Endothelial cell (in vitro differentiated cells): ENCODE measurements around the gene ARMC5. TPM values are rescaled to one million over a fixed set of nuclear protein-coding genes. Genes with fewer than 3 reads are reported as not detected.

Experiments used
- DNase-seq: peaks from one replicate; pipeline ENCODE4 v3.0.0; 2021; ENCODE audit warnings: low spot score
- H3K27ac Mint-ChIP-seq: one replicate; pipeline ENCODE4 v1.8.0; 2021; ENCODE audit warnings: mixed read lengths, inconsistent platforms; ENCODE audit not compliant: unreplicated experiment
- H3K27me3 Mint-ChIP-seq: one replicate; pipeline ENCODE4 v1.8.0; 2021; ENCODE audit warnings: mild to moderate bottlenecking, moderate library complexity, mixed read lengths, inconsistent platforms; ENCODE audit not compliant: unreplicated experiment
- H3K36me3 Mint-ChIP-seq: one replicate; pipeline ENCODE4 v1.8.0; 2021; ENCODE audit warnings: mild to moderate bottlenecking, low read depth, mixed read lengths, inconsistent platforms; ENCODE audit not compliant: unreplicated experiment
- H3K4me1 Mint-ChIP-seq: one replicate; pipeline ENCODE4 v1.8.0; 2021; ENCODE audit warnings: mild to moderate bottlenecking, mixed read lengths, inconsistent platforms; ENCODE audit not compliant: unreplicated experiment
- H3K4me3 Mint-ChIP-seq: one replicate; pipeline ENCODE4 v1.8.0; 2021; ENCODE audit warnings: mild to moderate bottlenecking, mixed read lengths, inconsistent platforms; ENCODE audit not compliant: unreplicated experiment
- H3K9me3 Mint-ChIP-seq: one replicate; pipeline ENCODE4 v1.8.0; 2021; ENCODE audit warnings: mixed read lengths, inconsistent platforms; ENCODE audit not compliant: unreplicated experiment
- CTCF ChIP-seq: fragments of 200-600 bp; sonication (generic); IDR thresholded peaks from one replicate; pipeline ENCODE4 v1.5.0; 2021; ENCODE audit warnings: antibody characterized with exemption; ENCODE audit not compliant: unreplicated experiment
- total RNA-seq: library from RNA; stranded (reverse); fragmentation: NEBNext Ultra II Directional; extraction: Animal tissue kit (Norgen Biotek cat#: 25700); gene quantifications from one replicate; pipeline ENCODE4 v1.2.1, GENCODE V29; 2021; ENCODE audit not compliant: unreplicated experiment

The ARMC5 gene
- total RNA-seq, 1 donor from 2014 or later: 15.9 TPM

GRCh38 chr16:31505483-31505882 is 46.2 kb downstream of the ARMC5 start:
- H3K27ac Mint-ChIP-seq: peak overlapping the region; percentile 58
- H3K4me1 Mint-ChIP-seq: peaks cover 37% of the 10 kb centered on the region
- peak overlapping the region; percentile 33 for H3K4me3 Mint-ChIP-seq
- H3K27me3 Mint-ChIP-seq: peaks cover 7% of the 10 kb centered on the region
- no peak for TF ChIP-seq CTCF
- no peaks in the 10 kb centered on the region for H3K9me3 Mint-ChIP-seq
- DNase-seq: no peak
- no peaks in the 10 kb centered on the region for H3K36me3 Mint-ChIP-seq

GRCh38 chr16:31507617-31507928 is 48.3 kb downstream of the ARMC5 start:
- no peak for TF ChIP-seq CTCF
- H3K4me1 Mint-ChIP-seq: peaks cover 37% of the 10 kb centered on the region
- H3K4me3 Mint-ChIP-seq: peak overlapping the region; percentile 93
- DNase-seq: no peak
- peaks cover 7% of the 10 kb centered on the region for H3K27me3 Mint-ChIP-seq
- peak overlapping the region; percentile 39 for H3K27ac Mint-ChIP-seq
- no peaks in the 10 kb centered on the region for H3K36me3 Mint-ChIP-seq
- no peaks in the 10 kb centered on the region for H3K9me3 Mint-ChIP-seq

- no peak for TF ChIP-seq CTCF
- Mint-ChIP-seq H3K27me3 (peaks cover 7% of the 10 kb centered on the region), H3K4me1 (peaks cover 37% of the 10 kb centered on the region), H3K4me3 (peak within 1 kb of the TSS; percentile 93), H3K36me3 (no peaks in the 10 kb centered on the region), H3K9me3 (no peaks in the 10 kb centered on the region), H3K27ac (peak within 1 kb of the TSS; percentile 97)
- peak; percentile 83 for DNase-seq
These were observed 48.8 kb downstream of the ARMC5 start, which contains the start of gene RUSF1 for GRCh38 chr16:31507929-31508705. RUSF1 (minus strand) TSS chr16:31508391; CDS start chr16:31508373, 18 bp downstream.

GRCh38 chr16:31508706-31509195 is 49.5 kb downstream of the ARMC5 start:
- Mint-ChIP-seq H3K36me3 (no peaks in the 10 kb centered on the region), H3K27ac (peak overlapping the region; percentile 97), H3K9me3 (no peaks in the 10 kb centered on the region), H3K27me3 (peaks cover 7% of the 10 kb centered on the region), H3K4me3 (peak overlapping the region; percentile 93), H3K4me1 (peaks cover 37% of the 10 kb centered on the region)
- no peak for DNase-seq
- TF ChIP-seq CTCF: no peak

DNA sequence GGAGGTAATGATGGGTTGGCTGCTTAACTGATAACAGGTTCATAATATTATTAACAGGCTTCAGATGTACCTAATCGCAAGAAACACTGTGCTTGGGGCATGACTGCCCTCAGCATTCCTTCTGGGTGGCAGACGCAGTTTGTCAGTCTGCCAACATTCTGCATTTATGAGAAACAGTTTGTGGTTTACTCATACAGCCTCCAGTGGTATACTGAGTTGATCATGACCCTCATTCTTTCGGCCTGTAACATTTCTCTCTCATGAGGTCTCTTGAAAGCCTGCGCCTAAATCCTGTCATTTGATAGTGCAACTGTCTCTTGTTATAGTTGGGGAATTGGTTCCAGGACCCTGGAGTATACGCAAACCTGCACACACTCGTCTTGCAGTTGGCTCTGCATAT is 53.8 kb downstream of the ARMC5 start:
- Mint-ChIP-seq H3K4me3 (no peak overlapping the region), H3K36me3 (no peaks in the 10 kb centered on the region), H3K4me1 (peaks cover 11% of the 10 kb centered on the region), H3K9me3 (no peaks in the 10 kb centered on the region), H3K27me3 (peaks cover 13% of the 10 kb centered on the region), H3K27ac (no peak overlapping the region)
- no peak for TF ChIP-seq CTCF
- no peak for DNase-seq
